ENCODE data around the gene CACTIN. TPM values are rescaled to one million over a fixed set of nuclear protein-coding genes. Genes with fewer than 3 reads are reported as not detected.

Gene CACTIN
- total and polyA plus RNA-seq, 2 of the 8 experiments (the other 6 are each of a cell fraction or from before 2014, with no cell fraction given): 25.8 to 29.9 TPM

GRCh38 chr19:3576696-3577443 is 49.7 kb downstream of the CACTIN start:
- ChIA-PET CTCF (ENCODE audit: partially characterized antibody) (interaction anchor here (0.7 to 6.6 kb wide), 7 partner anchors 15 to 480 kb away, joined by 3 to 51 read pairs (median 3); partner anchors contain the start of gene MFSD12), POLR2A (ENCODE audit: partially characterized antibody) (interaction anchor here (0.7 to 1.7 kb wide), 7 partner anchors 10 to 45 kb away, joined by 3 to 7 read pairs (median 3); no protein-coding TSS in a partner anchor)
- Histone ChIP-seq H2BK5ac (ENCODE audit: low read depth, low read length) (0 out of 2 replicates have a peak overlapping the region, but pooled peaks have one; percentile 45), H3K4me3 (ENCODE audit: extremely low read depth in 1 of 4, insufficient read depth in 2 of 4, low read depth in 3 of 4, low read length in 4 of 4) (peak overlapping the region; percentile 54 to 77 (median 66)), H2BK120ac (replicated peaks; ENCODE audit: low read depth, low read length) (no peak overlapping the region), H3K4me2 (ENCODE audit: insufficient read depth in 1 of 2, low read depth in 2 of 2, low read length in 2 of 2) (peak overlapping the region; percentile 84 to 87), H3K27ac (ENCODE audit: low read depth, low read length) (no peak overlapping the region), H3K23ac (ENCODE audit: insufficient read length) (no peak overlapping the region), H3K27me3 (replicated peaks in 1 of 4; ENCODE audit: control insufficient read depth in 3 of 4, extremely low read depth in 1 of 4, insufficient read depth in 3 of 4, low read length in 3 of 4) (peaks cover 0 to 5% (median 0%) of the 10 kb centered on the region in 4 experiments; a peak in 1 of 7 replicates), H3K4me1 (replicated peaks in 1 of 4; ENCODE audit: control insufficient read depth in 3 of 4, insufficient read depth in 4 of 4, low read length in 3 of 4) (peaks cover 3 to 16% (median 12%) of the 10 kb centered on the region in 4 experiments; a peak in 6 of 7 replicates), H3K14ac (ENCODE audit: insufficient read length) (no peak overlapping the region), H3K9ac (replicated peaks in 1 of 4; ENCODE audit: extremely low read depth in 1 of 4, low read depth in 3 of 4, low read length in 3 of 4) (peak overlapping the region in 2 of 4 experiments; percentile 31 to 38; a peak in 4 of 7 replicates), H4K5ac (ENCODE audit: insufficient read length, low read depth, low read length) (peak overlapping the region; percentile 85), H3K56ac (replicated peaks; ENCODE audit: insufficient read length, low read depth, low read length) (peak overlapping the region; percentile 77), H4K91ac (replicated peaks; ENCODE audit: insufficient read length, low read length) (peak overlapping the region; percentile 73), H3K79me1 (ENCODE audit: low read depth, low read length) (no peaks in the 10 kb centered on the region), H2BK15ac (ENCODE audit: low read length) (peak overlapping the region; percentile 92; the same call in 1 of the 2 replicates), H3K23me2 (ENCODE audit: low read depth, low read length) (peaks cover 21% of the 10 kb centered on the region; the same call in 1 of the 2 replicates), H2BK12ac (ENCODE audit: low read depth, low read length) (peak overlapping the region; percentile 52; the same call in 1 of the 2 replicates), H3K9me3 (ENCODE audit: insufficient read depth in 2 of 2, low read depth in 1 of 2, low read length in 1 of 2) (no peaks in the 10 kb centered on the region), H3K36me3 (ENCODE audit: control insufficient read depth in 2 of 4, insufficient read depth in 4 of 4, low read length in 3 of 4) (no peaks in the 10 kb centered on the region), H3K79me2 (ENCODE audit: control insufficient read depth in 1 of 2, insufficient read depth in 2 of 2, low read length in 2 of 2) (no peaks in the 10 kb centered on the region), H2BK20ac (ENCODE audit: low read length) (no peak overlapping the region), H3K4ac (replicated peaks; ENCODE audit: insufficient read length, low read depth, low read length) (no peak overlapping the region), H4K8ac (ENCODE audit: extremely low read depth, insufficient read depth, low read length) (0 out of 2 replicates have a peak overlapping the region, but pooled peaks have one; percentile 45), H3K18ac (ENCODE audit: extremely low read depth, low read length) (peak overlapping the region; percentile 85), H4K20me1 (replicated peaks in 1 of 2; ENCODE audit: control insufficient read depth in 1 of 2, insufficient read depth in 2 of 2, low read length in 2 of 2) (peaks cover 3 to 8% of the 10 kb centered on the region in 2 experiments), H2AFZ (ENCODE audit: low read length) (peak overlapping the region; percentile 79; the same call in 1 of the 2 replicates), H2AK5ac (ENCODE audit: low read depth, low read length) (no peak overlapping the region)
- peak; percentile 58 to 93 for DNase-seq (ENCODE audit: low read depth in 1 of 2, low spot score in 2 of 2)
- FAIRE-seq: no peak
- WGBS, 2 experiments (ENCODE audit: extremely low coverage in 1 of 2, insufficient coverage in 1 of 2, insufficient read length in 1 of 2, insufficient replicate concordance in 2 of 2, low coverage in 1 of 2, low lambda C conversion rate in 2 of 2, missing lambda C conversion rate in 1 of 2): 1% methylated on average over 24 of the region's 78 CpGs; no CpG with 5 or more reads in 1 of the 2 experiments
- TF ChIP-seq MAX (IDR thresholded peaks at IDR 0.05) (peak; percentile 72), BCL11A (IDR thresholded peaks at IDR 0.05; ENCODE audit: low read depth in 2 of 2, low read length in 2 of 2) (no peak), SIX5 (IDR thresholded peaks at IDR 0.05; ENCODE audit: low read depth, low read length) (no peak), RFX5 (IDR thresholded peaks at IDR 0.05; ENCODE audit: borderline replicate concordance, low read depth, low read length) (no peak), RBBP5 (IDR thresholded peaks at IDR 0.05; ENCODE audit: borderline replicate concordance, low read depth, low read length) (no peak), KDM4A (IDR thresholded peaks at IDR 0.05; ENCODE audit: low read depth, low read length, severe bottlenecking) (peak; percentile 50), SIN3A (conservative IDR thresholded peaks at IDR 0.05 in 1 of 2, IDR thresholded peaks at IDR 0.05 in 1 of 2; ENCODE audit: low read depth in 1 of 2, low read length in 2 of 2) (peak in 1 of 2 experiments; percentile 47; a peak in 1 of 4 replicates), TAF1 (IDR thresholded peaks at IDR 0.05; ENCODE audit: low read depth, low read length) (peak; percentile 51; the same call in 1 of the 2 replicates), E2F6 (IDR thresholded peaks at IDR 0.05) (peak; percentile 30; the same call in 1 of the 2 replicates)
